DMS 273 treated with DMSO at 0.1 percent for 48 hours (cell line): ENCODE results near the gene KPNB1.
"Not testable (repeated sequence)": the region's sequence is repeated elsewhere in the genome, so short reads cannot be mapped to it uniquely, and the experiment has no call there.

Experiments used
- DNase-seq: peaks from one replicate; lab custom pipeline; 2025; lab: John Stamatoyannopoulos, UW

KPNB1 gene

DNA sequence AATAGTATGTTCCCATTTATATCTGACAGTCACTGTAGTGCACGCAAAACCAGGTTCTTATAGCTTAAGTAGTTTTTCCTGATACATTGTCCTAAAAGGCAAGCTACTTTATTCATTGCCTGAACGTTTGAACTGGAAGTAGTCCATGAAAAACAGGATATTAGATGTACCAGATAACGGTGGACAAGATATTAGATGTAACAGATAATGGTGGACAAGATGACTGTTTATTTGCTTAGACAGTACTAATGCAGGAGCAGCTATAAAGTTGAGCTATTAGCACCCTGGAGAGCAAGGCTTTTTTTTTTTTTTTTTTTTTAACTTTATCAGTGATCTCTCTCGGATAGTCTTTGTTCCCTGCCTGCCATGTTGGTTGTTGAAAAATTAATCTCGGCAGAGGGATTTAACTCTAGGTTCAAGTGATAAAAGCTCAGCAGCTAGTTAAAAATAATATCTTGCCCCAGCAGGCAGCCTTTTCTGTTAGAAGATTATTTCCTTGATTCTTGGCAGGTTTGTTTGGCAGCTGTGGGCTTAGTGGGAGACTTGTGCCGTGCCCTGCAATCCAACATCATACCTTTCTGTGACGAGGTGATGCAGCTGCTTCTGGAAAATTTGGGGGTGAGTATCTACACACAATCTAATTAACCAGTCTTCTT is 26.9 kb downstream of the KPNB1 start:
- DNase-seq = no peak

DNA sequence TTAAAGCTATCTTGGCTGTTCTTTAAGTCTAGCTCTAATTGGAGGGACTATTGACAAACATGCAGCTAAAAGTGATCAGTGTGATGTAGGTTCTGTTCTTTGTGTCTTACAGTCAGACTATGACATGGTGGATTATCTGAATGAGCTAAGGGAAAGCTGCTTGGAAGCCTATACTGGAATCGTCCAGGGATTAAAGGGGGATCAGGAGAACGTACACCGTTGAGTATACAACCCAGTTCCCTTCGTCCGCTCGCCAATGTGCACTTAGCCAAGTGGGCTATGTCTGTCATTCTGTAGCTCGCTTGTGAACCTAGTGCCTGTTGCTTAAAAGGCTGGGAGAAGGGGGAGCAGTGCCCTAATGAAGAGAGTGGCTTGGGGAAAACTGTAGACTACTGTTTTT is 28.5 kb downstream of the KPNB1 start:
- no peak for DNase-seq

- no peak for DNase-seq
Measured at GRCh38 chr17:47682138-47682537, 32.4 kb downstream of the KPNB1 start.

DNA sequence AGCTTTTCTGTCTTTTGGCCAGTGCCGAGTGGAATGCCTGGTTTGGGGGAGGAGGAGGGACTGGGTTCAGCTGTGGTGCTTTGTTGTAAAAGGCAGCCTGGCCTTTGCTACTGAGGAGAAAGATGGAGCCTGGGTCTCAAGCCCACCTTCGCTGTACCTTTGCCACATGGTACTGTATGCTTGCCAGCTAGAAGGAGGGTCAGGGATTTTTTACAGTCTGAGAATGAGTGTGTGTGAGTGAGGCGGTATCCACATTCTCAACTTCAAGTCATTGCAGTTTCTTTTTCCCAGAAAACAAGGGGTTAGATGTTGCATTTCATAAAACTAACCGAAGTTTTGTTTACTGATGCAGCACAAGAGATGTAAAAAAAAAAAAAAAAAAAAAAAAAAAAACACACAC is 33.0 kb downstream of the KPNB1 start:
- DNase-seq = not testable (repeated sequence)

DNA sequence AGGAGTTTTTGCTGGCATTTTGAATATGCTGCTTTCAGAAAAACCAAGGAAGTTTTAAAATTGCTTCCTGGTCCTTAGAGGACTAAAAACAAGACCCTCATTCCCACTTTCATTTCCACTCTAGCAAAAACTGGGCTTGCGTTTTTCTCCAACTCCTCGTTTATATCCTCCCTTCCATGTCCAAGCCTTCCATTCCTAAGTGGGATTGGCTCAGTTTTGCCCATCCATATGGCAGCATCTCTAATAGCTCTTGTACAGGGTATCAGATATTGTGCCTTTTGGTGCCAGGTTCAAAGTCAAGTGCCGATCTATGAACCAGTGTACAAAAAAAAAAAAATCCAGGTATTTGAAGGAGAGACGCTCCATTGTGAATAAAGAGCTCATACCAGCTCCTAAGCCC is 34.3 kb downstream of the KPNB1 start:
- DNase-seq = no peak

- no peak for DNase-seq
Measured at GRCh38 chr17:47684535-47685193, 34.9 kb downstream of the KPNB1 start.

DNA sequence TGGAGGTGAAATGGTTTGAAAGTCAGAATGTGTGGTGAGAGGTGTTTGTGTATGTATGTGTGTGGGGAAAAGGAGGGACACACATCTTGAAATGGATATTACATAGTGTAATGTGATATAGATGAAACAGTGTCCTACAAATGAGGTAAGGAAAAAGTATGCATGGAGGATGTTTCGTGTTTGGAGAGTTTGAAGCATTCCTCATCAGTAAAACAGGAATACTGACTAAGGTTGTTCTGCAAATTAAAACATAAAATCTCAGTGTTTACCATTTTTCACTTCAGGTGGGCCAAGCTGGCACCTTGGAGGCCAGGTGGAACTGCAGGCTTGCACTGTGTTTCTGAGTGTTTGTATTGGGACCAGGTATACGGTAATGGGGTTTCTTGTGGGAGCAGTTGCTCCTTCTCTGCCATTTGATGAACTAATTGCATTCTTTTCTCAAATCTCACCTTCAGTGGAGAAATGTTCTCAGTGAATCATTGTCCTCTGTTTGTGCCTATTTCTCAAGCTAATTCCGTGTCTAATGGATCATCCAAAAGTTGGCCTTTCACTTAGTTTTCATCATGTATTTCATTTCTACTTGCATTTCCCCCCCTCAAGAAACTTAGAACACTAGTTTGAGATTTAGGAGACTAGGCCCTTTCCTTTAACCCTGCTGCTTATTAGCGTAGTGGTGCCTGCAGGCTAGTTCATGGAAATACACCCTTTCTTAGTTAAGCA is 36.0 kb downstream of the KPNB1 start:
- DNase-seq = no peak

DNA sequence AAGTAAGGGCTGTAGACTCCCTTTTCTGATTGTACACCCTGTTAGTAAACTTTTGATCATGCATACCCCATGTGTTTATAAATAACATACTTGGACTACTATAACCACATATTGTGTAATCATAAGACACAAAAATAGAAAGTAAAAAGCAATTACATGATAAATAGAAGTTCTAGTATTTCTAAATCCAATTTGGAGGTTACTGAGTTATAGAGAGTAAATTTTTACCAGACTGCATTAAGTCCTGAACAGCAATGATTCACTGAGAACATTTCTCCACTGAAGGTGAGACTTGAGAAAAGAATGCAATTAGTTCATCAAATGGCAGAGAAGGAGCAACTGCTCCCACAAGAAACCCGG is 36.5 kb downstream of the KPNB1 start:
- no peak for DNase-seq

- no peak for DNase-seq
Measured at GRCh38 chr17:47686664-47687327, 37.1 kb downstream of the KPNB1 start.

DNA sequence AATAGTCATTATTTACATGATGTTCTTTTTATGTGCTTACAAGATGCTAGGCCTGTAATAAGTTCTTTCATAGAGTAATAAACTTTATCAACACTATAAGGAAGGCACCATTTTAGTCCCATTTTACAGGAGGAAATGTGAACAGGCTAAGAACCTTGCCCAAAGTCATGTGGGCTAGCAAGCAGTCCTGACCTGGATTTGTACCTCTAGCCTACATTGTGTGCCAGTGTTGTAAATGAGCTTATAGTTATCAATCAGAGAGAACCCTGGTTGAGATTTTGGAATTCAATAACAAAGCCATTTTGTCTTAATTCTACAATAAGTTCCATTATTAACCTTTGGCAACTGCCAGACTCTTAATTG is 37.6 kb downstream of the KPNB1 start:
- no peak for DNase-seq

- no peak for DNase-seq
Measured at GRCh38 chr17:47687748-47688147, 38.0 kb downstream of the KPNB1 start.

DNA sequence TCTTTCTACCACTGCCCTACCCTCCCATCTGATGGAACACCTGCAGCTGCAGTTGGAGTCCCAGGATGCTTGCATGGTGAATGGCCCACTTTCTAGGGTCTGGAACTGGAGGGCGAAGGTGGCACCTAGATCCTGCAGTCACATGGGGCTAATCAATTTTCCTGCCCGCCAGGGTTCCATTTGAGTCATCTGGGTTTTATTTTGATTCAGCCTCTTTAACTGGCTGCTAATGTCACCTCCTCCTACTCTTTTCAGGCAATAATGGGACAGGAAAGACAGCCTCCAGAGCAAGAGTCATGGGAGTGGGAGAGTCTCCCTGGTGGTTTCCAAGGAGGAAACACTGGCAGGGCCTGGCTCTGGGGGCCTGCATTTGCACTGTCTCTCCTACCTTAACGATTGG is 40.4 kb downstream of the KPNB1 start:
- no peak for DNase-seq

DNA sequence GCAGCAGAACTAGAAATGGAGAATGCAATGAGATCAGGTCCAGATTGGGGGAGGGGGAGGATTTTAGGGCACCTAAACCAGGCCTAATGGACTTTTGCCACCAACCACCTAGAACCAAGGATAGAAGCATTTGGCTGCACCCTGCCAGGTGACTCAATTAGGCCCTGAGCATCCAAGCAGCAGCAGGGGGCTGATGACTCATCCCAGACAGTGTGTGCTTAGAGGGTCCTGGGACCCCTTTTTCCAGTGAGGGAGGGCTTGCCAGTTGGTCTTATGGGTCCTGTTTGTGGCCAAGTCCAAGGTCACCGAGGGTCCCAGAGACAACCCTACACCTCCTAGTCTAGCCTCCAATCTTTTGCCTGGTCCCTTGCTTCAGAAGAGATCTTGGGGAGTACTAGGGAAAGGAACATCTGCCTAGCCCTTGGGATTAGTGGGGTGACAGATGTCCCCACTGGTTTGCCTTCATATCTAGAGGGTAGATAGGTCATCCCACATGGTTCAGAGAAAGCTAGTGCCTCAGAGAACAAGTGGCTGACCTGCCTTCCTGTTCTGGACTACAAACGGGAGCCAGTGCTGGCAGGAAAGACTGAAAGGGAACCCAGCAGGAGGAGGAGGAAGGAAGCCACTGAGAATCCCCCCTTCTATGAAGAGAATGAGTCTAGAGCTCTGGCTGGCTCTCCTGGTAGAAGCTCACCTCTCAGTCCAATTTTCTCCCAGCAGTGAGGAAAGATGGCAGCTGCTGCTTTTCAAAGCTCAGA is 42.6 kb downstream of the KPNB1 start:
- no peak for DNase-seq

DNA sequence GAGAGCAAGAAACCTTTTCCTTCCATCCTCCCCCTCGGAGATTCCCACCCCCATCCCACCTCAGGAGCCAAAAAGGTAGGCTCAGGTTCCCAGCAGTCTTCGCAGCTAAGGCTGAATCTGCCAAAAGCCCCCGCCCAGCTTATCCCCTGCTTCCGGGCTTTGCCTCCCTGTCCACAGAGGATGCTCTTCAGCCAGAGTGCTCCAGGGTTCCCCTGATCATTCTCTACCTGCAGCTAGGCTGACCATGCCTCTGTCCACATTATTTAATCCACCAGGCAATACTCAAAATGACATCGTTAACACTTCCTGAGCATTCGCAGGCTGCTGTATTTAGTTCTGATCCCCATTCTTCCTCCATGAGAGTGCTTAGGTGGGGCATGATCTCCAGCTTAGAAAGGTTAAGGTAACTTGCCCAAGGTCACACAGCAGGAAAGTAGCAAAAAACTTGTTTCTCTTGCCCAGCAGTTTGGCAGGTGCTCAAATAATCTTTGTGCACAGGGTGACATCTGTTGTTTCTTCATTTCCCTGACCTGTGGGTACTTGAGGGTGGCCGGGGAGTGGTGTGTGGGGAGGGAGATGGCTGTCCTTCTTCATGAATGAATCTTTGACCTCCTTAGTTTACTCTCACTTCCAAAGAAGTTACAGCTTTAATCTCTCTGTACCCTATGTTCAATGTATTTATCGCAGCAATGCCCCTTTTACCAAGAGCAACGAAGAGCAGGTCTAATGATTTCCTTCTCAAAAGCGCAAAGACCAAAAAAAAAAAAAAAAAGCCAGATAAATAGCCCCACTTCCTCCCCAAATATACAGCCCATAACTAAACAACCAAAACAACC is 43.4 kb downstream of the KPNB1 start:
- peak; percentile 38 for DNase-seq

GRCh38 chr17:47693731-47694580 is 44.2 kb downstream of the KPNB1 start, which contains the start of gene TBKBP1:
Gene TBKBP1 (plus strand): TSS chr17:47694161. CDS start chr17:47696113, 1,952 bp downstream.
- DNase-seq = peak; percentile 23

DNA sequence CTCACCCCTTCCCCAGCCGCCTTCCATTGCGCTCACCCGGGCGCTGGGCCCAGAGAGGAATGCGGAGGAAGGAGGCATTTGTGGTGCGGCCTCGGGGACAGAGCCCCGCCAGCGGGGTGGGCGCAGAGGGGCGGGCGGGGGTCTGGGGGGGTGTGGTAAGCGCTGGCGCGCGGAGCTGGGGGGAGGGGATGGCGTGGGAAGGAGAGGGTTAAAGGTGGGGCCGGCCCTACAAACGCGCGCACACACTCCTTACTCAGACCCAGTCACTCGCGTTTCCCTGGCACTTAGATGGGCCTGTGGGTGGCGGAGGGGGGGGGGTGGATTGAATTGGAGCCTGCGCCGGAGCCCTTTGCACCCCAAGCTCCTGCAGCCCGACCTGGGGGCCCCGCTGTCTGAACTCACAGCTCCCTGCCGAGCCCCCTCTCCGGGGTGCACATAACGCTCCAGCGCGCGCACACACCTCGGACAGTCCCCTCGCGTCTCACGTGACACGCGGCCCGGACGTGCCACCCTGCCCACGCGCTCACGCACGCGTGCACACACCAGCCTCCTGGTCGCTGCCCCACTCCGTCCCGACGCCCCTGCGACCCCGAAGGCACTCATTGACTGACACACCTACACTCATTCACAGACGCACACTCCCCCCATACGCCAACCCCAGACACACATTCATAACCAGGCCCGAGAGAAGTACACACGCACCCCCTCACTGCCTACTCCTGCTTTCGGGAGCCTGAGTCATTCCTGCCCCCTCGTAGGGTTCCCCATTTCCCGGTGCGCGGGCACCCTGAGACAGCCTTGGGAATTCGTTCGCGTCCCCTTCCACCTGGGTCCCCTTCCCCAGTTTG is 45.1 kb downstream of the KPNB1 start:
- DNase-seq = no peak

GRCh38 chr17:47695429-47696376 is 46.0 kb downstream of the KPNB1 start:
- no peak for DNase-seq
